Body of pancreas (tissue), 4 donors: ENCODE data around the gene OSBPL1A.

ENCODE experiments used
- CTCF ChIP-seq, 7 experiments: fragments of 450-650 bp in 4 of 7; fragments of 200-600 bp in 3 of 7; sonication (generic) in 3 of 7; IDR thresholded peaks; one replicate each; pipeline ENCODE4 v1.5.1; 2016 to 2019; ENCODE audit warnings: antibody characterized with exemption in 7 of 7
- POLR2A ChIP-seq, 3 donors: fragments of 450-650 bp; IDR thresholded peaks; one replicate each; pipeline ENCODE4 v1.6.1; 2016; ENCODE audit warnings: antibody characterized with exemption in 3 of 3, mild to moderate bottlenecking in 2 of 3

- no peak for TF ChIP-seq CTCF (IDR thresholded peaks at IDR 0.05)
- TF ChIP-seq POLR2A (IDR thresholded peaks at IDR 0.05) = no peak
These were observed 46.2 kb upstream of the OSBPL1A start for GRCh38 chr18:24443870-24444269.
